ENCODE measurements around the gene SLC47A1.

The SLC47A1 gene

GRCh38 chr17:19596869-19597268 is 63.2 kb downstream of the SLC47A1 start:
- no peak for DNase-seq (ENCODE audit: low read depth in 1 of 2, low spot score in 1 of 2)

- no peak for DNase-seq (ENCODE audit: low read depth in 1 of 2, low spot score in 1 of 2)
Observed at GRCh38 chr17:19610311-19610710, 76.7 kb downstream of the SLC47A1 start.

- DNase-seq (ENCODE audit: low read depth in 1 of 2, low spot score in 1 of 2): no peak
Observed at GRCh38 chr17:19610879-19611278, 77.2 kb downstream of the SLC47A1 start.

- DNase-seq (ENCODE audit: low read depth in 1 of 2, low spot score in 1 of 2): no peak
Observed at GRCh38 chr17:19613979-19614378, 80.3 kb downstream of the SLC47A1 start.

GRCh38 chr17:19614900-19615299 is 81.2 kb downstream of the SLC47A1 start:
- DNase-seq (ENCODE audit: low read depth in 1 of 2, low spot score in 1 of 2): no peak

- no peak for DNase-seq (ENCODE audit: low read depth in 1 of 2, low spot score in 1 of 2)
Observed at GRCh38 chr17:19618015-19618414, 84.4 kb downstream of the SLC47A1 start.

- no peak for DNase-seq (ENCODE audit: low read depth in 1 of 2, low spot score in 1 of 2)
Observed at GRCh38 chr17:19619705-19620325, 86.2 kb downstream of the SLC47A1 start.

GRCh38 chr17:19621697-19622096 is 88.0 kb downstream of the SLC47A1 start:
- no peak for DNase-seq (ENCODE audit: low read depth in 1 of 2, low spot score in 1 of 2)

GRCh38 chr17:19626079-19626478 is 92.4 kb downstream of the SLC47A1 start:
- DNase-seq (ENCODE audit: low read depth in 1 of 2, low spot score in 1 of 2): no peak
